Measurements from ENCODE around the gene KCNMB4. TPM values are rescaled to one million over a fixed set of nuclear protein-coding genes. Genes with fewer than 3 reads are reported as not detected.

Gene KCNMB4
- total RNA-seq, 4 donors from 2014 or later = 4.0 to 7.2 (median 5.8) TPM

GRCh38 chr12:70408004-70408790 lies 42.1 kb downstream of the KCNMB4 start:
- Histone ChIP-seq H3K4me1 (no peaks in the 10 kb centered on the region), H3K9me3 (no peaks in the 10 kb centered on the region), H3K4me3 (no peak overlapping the region), H3K27me3 (no peaks in the 10 kb centered on the region), H3K27ac (no peak overlapping the region), H3K36me3 (no peaks in the 10 kb centered on the region)
- ATAC-seq = no peak
- TF ChIP-seq, protein P1, sequence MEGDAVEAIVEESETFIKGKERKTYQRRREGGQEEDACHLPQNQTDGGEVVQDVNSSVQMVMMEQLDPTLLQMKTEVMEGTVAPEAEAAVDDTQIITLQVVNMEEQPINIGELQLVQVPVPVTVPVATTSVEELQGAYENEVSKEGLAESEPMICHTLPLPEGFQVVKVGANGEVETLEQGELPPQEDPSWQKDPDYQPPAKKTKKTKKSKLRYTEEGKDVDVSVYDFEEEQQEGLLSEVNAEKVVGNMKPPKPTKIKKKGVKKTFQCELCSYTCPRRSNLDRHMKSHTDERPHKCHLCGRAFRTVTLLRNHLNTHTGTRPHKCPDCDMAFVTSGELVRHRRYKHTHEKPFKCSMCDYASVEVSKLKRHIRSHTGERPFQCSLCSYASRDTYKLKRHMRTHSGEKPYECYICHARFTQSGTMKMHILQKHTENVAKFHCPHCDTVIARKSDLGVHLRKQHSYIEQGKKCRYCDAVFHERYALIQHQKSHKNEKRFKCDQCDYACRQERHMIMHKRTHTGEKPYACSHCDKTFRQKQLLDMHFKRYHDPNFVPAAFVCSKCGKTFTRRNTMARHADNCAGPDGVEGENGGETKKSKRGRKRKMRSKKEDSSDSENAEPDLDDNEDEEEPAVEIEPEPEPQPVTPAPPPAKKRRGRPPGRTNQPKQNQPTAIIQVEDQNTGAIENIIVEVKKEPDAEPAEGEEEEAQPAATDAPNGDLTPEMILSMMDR (IDR thresholded peaks at IDR 0.05) = no peak
- TF ChIP-seq POLR2AphosphoS5 (IDR thresholded peaks at IDR 0.05) (no peak), POLR2A (IDR thresholded peaks at IDR 0.05) (no peak), EP300 (IDR thresholded peaks at IDR 0.05) (no peak)
- WGBS, 2 donors (ENCODE audit: low coverage in 1 of 2) = 84 to 86% methylated on average over 12 to 14 of the region's 16 CpGs

DNA sequence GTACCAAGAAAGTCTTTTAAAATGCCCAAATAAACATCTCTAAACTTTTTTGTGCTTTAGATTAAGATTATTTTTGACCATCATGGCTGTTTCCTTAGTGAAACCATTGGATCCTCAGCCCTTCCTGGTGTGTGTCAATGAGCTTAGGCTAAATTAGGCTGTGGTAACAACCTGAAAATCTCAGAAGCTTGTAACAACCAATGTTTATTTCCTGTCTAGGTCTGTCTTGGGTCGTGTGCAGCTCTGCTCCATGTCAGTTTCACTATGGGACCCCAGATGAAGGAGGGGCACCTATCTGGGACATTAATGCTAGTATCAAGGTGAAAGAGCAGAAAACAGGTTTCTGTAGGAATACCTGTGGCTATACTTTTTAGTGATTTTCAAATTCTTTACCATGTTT lies 49.9 kb downstream of the KCNMB4 start:
- 23 to 33% methylated on average over 1 of the region's 1 CpG for WGBS, 2 donors (ENCODE audit: low coverage in 1 of 2)

GRCh38 chr12:70417121-70417520 lies 51.0 kb downstream of the KCNMB4 start:
- no peak overlapping the region for H3K4me3 ChIP-seq
- no peaks in the 10 kb centered on the region for H3K4me1 ChIP-seq
- no peak for ATAC-seq
- TF ChIP-seq EP300 (IDR thresholded peaks at IDR 0.05) (no peak), POLR2AphosphoS5 (IDR thresholded peaks at IDR 0.05) (no peak), POLR2A (IDR thresholded peaks at IDR 0.05) (no peak)
- TF ChIP-seq, protein P1 (IDR thresholded peaks at IDR 0.05) = no peak
- no peak overlapping the region for H3K27ac ChIP-seq
- no peaks in the 10 kb centered on the region for H3K27me3 ChIP-seq
- WGBS, 2 donors (ENCODE audit: low coverage in 1 of 2) = 81 to 92% methylated on average over 3 of the region's 3 CpGs
- no peaks in the 10 kb centered on the region for H3K9me3 ChIP-seq
- H3K36me3 ChIP-seq = no peaks in the 10 kb centered on the region

More for the DNA sequence above, 49.9 kb downstream of the KCNMB4 start:
- H3K4me1 ChIP-seq = no peaks in the 10 kb centered on the region
- no peaks in the 10 kb centered on the region for H3K9me3 ChIP-seq
- no peak for ATAC-seq
- H3K27ac ChIP-seq = no peak overlapping the region
- TF ChIP-seq EP300 (IDR thresholded peaks at IDR 0.05) (no peak), POLR2AphosphoS5 (IDR thresholded peaks at IDR 0.05) (no peak)
- TF ChIP-seq, protein P1 (IDR thresholded peaks at IDR 0.05) = no peak
- no peak overlapping the region for H3K4me3 ChIP-seq
- H3K27me3 ChIP-seq = no peaks in the 10 kb centered on the region
- H3K36me3 ChIP-seq = no peaks in the 10 kb centered on the region

GRCh38 chr12:70418101-70418500 lies 52.0 kb downstream of the KCNMB4 start:
- ATAC-seq = no peak
- TF ChIP-seq POLR2A (IDR thresholded peaks at IDR 0.05) (no peak), POLR2AphosphoS5 (IDR thresholded peaks at IDR 0.05) (no peak), EP300 (IDR thresholded peaks at IDR 0.05) (no peak)
- TF ChIP-seq, protein P1 (IDR thresholded peaks at IDR 0.05) = no peak
- no peak overlapping the region for H3K4me3 ChIP-seq
- no peaks in the 10 kb centered on the region for H3K4me1 ChIP-seq
- WGBS, 2 donors (ENCODE audit: low coverage in 1 of 2) = 77 to 83% methylated on average over 2 to 3 of the region's 3 CpGs
- H3K27me3 ChIP-seq = no peaks in the 10 kb centered on the region
- no peaks in the 10 kb centered on the region for H3K36me3 ChIP-seq
- no peaks in the 10 kb centered on the region for H3K9me3 ChIP-seq
- H3K27ac ChIP-seq = no peak overlapping the region

DNA sequence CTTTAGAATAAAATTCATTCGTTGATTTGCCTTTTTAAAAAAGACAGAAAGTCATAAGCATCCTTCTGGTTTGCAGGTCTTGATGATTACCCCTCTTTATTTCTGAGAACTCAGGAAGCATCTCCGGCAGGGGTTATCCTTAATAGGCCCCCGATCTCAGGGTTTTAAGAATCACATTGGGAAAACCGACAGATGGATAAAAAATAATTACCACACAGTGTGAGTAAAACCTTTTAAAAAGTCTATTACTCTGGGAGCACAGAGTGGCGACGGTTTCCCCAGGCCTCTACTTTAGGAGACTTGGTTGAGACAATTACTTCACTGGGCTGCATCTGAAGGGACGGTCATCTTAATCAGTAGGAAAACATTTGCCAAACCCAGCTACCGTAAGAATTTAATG lies 56.5 kb downstream of the KCNMB4 start:
- Histone ChIP-seq H3K4me1 (no peaks in the 10 kb centered on the region), H3K4me3 (no peak overlapping the region), H3K27ac (no peak overlapping the region), H3K27me3 (no peaks in the 10 kb centered on the region), H3K36me3 (no peaks in the 10 kb centered on the region), H3K9me3 (no peaks in the 10 kb centered on the region)
- ATAC-seq = no peak
- 89 to 91% methylated on average over 8 of the region's 8 CpGs for WGBS, 2 donors (ENCODE audit: low coverage in 1 of 2)
- TF ChIP-seq, protein P1 (IDR thresholded peaks at IDR 0.05) = no peak
- TF ChIP-seq EP300 (IDR thresholded peaks at IDR 0.05) = no peak
- no peak for TF ChIP-seq POLR2AphosphoS5 (IDR thresholded peaks at IDR 0.05)
- TF ChIP-seq POLR2A (IDR thresholded peaks at IDR 0.05) = no peak
